Stimulated activated CD4-positive, alpha-beta T cell treated with anti-CD3 and anti-CD28 coated beads, TNF-alpha, amount 100 ng/mL, for 1 hour (primary cell): ENCODE measurements around the gene WDR59.
"Not testable (repeated sequence)": the region's sequence is repeated elsewhere in the genome, so short reads cannot be mapped to it uniquely, and the experiment has no call there.

Experiments
- DNase-seq, 3 donors: peaks; one replicate each; pipeline ENCODE4 v3.0.0-alpha.2; 2020; ENCODE audit warnings: low read depth in 3 of 3, low spot score in 1 of 3

The WDR59 gene

GRCh38 chr16:74867281-74867849 is 117.6 kb downstream of the WDR59 start:
- DNase-seq: no peak

- no peak for DNase-seq
These were observed 118.9 kb downstream of the WDR59 start for GRCh38 chr16:74865922-74866598.

GRCh38 chr16:74862743-74863244 is 122.1 kb downstream of the WDR59 start:
- no peak for DNase-seq

- DNase-seq: no peak
These were observed 132.4 kb downstream of the WDR59 start for GRCh38 chr16:74852500-74852875.

GRCh38 chr16:74850027-74850426 is 134.9 kb downstream of the WDR59 start:
- no peak for DNase-seq

- DNase-seq: no peak
These were observed 137.7 kb downstream of the WDR59 start for GRCh38 chr16:74847202-74847601.

GRCh38 chr16:74846714-74847113 is 138.2 kb downstream of the WDR59 start:
- DNase-seq: no peak

GRCh38 chr16:74844041-74844980 is 140.6 kb downstream of the WDR59 start:
- no peak for DNase-seq

GRCh38 chr16:74843381-74844035 is 141.4 kb downstream of the WDR59 start:
- not testable (repeated sequence) for DNase-seq

GRCh38 chr16:74842413-74842812 is 142.5 kb downstream of the WDR59 start:
- no peak for DNase-seq

GRCh38 chr16:74841904-74842303 is 143.0 kb downstream of the WDR59 start:
- no peak for DNase-seq

GRCh38 chr16:74841469-74841868 is 143.5 kb downstream of the WDR59 start:
- DNase-seq: no peak

- DNase-seq: no peak
These were observed 147.9 kb downstream of the WDR59 start for GRCh38 chr16:74837056-74837455.

GRCh38 chr16:74836111-74836671 is 148.7 kb downstream of the WDR59 start:
- no peak for DNase-seq

GRCh38 chr16:74832228-74832627 is 152.7 kb downstream of the WDR59 start:
- DNase-seq: no peak

- no peak for DNase-seq
These were observed 153.5 kb downstream of the WDR59 start for GRCh38 chr16:74831467-74831866.

GRCh38 chr16:74830648-74831047 is 154.3 kb downstream of the WDR59 start:
- no peak for DNase-seq

GRCh38 chr16:74829637-74830036 is 155.3 kb downstream of the WDR59 start:
- DNase-seq: no peak

- no peak for DNase-seq
These were observed 159.0 kb downstream of the WDR59 start for GRCh38 chr16:74825941-74826340.

GRCh38 chr16:74825016-74825415 is 159.9 kb downstream of the WDR59 start:
- DNase-seq: no peak
